Measurements from ENCODE around the gene GRAP2. TPM values are rescaled to one million over a fixed set of nuclear protein-coding genes. Genes with fewer than 3 reads are reported as not detected.

Gene GRAP2
- total and polyA plus RNA-seq, 10 of the 15 experiments (the other 5 are each of a cell fraction or from before 2014, with no cell fraction given): 3.3 to 79.1 (median 59.6) TPM

DNA sequence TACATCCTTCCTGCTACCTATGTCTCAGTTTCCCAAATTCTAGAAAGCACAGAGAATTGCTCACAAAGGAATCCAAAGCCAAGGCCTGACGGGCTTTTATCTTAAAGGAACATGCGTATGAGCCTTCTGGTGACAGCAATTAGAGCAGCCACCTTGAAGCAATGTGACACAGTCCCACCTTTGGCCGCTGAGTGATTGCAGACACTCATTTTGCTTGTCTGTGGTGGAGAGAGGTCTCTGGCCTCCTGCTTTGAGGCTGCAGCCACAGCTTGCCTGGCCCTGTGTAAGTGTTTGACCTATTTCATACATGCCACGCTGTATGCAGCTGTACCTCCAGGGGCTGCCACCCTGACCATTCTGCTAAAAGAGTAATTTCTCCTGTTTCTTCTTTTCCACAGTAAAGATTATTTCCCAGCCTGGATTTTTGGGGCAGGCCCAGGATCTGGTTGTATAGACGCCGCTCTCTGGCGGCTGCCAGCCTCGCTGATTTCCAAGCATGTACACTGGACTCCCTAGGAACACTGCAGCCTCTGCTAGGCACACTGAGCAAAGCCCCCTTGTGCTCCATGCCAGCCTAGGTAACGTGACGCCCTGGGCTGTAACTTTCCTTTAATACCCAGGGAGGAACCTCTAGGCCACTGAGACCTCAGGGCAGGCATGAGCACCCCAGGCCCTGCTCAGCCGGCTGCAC is 58.2 kb downstream of the GRAP2 start:
- CTCF ChIA-PET: interaction anchor here (2.4 kb wide), 1 partner anchor 26 kb away, joined by 11 read pairs; no protein-coding TSS in a partner anchor
- POLR2A ChIA-PET: no interaction called here
- no peak for FAIRE-seq
- SMC1A ChIA-PET (ENCODE audit: uncharacterized antibody, unreplicated experiment): no interaction called here
- peaks cover 7% of the 10 kb centered on the region; the same call in 1 of the 2 replicates for H4K20me1 ChIP-seq (ENCODE audit: control insufficient read depth, insufficient read depth)
- H3K4me2 ChIP-seq (ENCODE audit: control insufficient read depth, insufficient read depth): no peak overlapping the region
- 91% methylated on average over 11 of the region's 11 CpGs for WGBS (ENCODE audit: insufficient coverage, insufficient replicate concordance, low lambda C conversion rate, missing lambda C conversion rate)
- H3K9ac ChIP-seq (ENCODE audit: control insufficient read depth, insufficient read depth, low read length): no peak overlapping the region
- RAD21 ChIA-PET (ENCODE audit: unreplicated experiment): no interaction called here
- no peaks in the 10 kb centered on the region for H3K27me3 ChIP-seq (replicated peaks in 1 of 2; ENCODE audit: control insufficient read depth in 2 of 2, insufficient read depth in 2 of 2, low read length in 1 of 2)
- DNase-seq (ENCODE audit: low read depth, low spot score): no peak
- peaks cover 6% of the 10 kb centered on the region; the same call in 2 of the 3 replicates for H3K9me3 ChIP-seq (replicated peaks; ENCODE audit: control insufficient read depth, insufficient read depth, low read length)
- no peak for ATAC-seq
- no TSS peak for BruUV-seq (replicated peaks)
- H3K4me1 ChIP-seq (ENCODE audit: control insufficient read depth, insufficient read depth, low read length): peaks cover 57% of the 10 kb centered on the region
- no peak overlapping the region for H3K27ac ChIP-seq (ENCODE audit: control insufficient read depth, insufficient read depth)
- H3K4me3 ChIP-seq: no peak overlapping the region
- no peak overlapping the region for H2AFZ ChIP-seq (ENCODE audit: control insufficient read depth, low read depth, low read length)
- H3K36me3 ChIP-seq (ENCODE audit: control insufficient read depth in 2 of 2, insufficient read depth in 2 of 2, low read length in 1 of 2): peaks cover 31 to 39% of the 10 kb centered on the region in 2 experiments; a peak in 3 of 4 replicates
- TF ChIP-seq STAT1 (conservative IDR thresholded peaks at IDR 0.05): no peak
- no peak for TF ChIP-seq SMC3 (IDR thresholded peaks at IDR 0.05; ENCODE audit: borderline replicate concordance, low read length)
- TF ChIP-seq FOXM1 (IDR thresholded peaks at IDR 0.05; ENCODE audit: low read depth, low read length): no peak
- TF ChIP-seq EZH2 (IDR thresholded peaks at IDR 0.05; ENCODE audit: borderline replicate concordance, control insufficient read depth, low read depth, low read length): no peak
- TF ChIP-seq GATAD2B (conservative IDR thresholded peaks at IDR 0.05; ENCODE audit: low read depth): no peak
- no peak for TF ChIP-seq NRF1 (conservative IDR thresholded peaks at IDR 0.05; ENCODE audit: low read depth, low read length)
- no peak for TF ChIP-seq ZNF384 (IDR thresholded peaks at IDR 0.05; ENCODE audit: borderline replicate concordance, low read depth, low read length)
- no peak for TF ChIP-seq MEF2A (IDR thresholded peaks at IDR 0.05; ENCODE audit: insufficient read depth, low read depth, low read length)
- TF ChIP-seq EED (IDR thresholded peaks at IDR 0.05; ENCODE audit: low read depth): no peak
- no peak for TF ChIP-seq MYC (IDR thresholded peaks at IDR 0.05; ENCODE audit: insufficient read depth, insufficient read length, insufficient replicate concordance, low read length, severe bottlenecking)
- TF ChIP-seq, protein P1, sequence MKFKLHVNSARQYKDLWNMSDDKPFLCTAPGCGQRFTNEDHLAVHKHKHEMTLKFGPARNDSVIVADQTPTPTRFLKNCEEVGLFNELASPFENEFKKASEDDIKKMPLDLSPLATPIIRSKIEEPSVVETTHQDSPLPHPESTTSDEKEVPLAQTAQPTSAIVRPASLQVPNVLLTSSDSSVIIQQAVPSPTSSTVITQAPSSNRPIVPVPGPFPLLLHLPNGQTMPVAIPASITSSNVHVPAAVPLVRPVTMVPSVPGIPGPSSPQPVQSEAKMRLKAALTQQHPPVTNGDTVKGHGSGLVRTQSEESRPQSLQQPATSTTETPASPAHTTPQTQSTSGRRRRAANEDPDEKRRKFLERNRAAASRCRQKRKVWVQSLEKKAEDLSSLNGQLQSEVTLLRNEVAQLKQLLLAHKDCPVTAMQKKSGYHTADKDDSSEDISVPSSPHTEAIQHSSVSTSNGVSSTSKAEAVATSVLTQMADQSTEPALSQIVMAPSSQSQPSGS (IDR thresholded peaks at IDR 0.05; ENCODE audit: low read length): no peak
- no peak for TF ChIP-seq TARDBP (IDR thresholded peaks at IDR 0.05; ENCODE audit: borderline replicate concordance)
- TF ChIP-seq, protein P2, sequence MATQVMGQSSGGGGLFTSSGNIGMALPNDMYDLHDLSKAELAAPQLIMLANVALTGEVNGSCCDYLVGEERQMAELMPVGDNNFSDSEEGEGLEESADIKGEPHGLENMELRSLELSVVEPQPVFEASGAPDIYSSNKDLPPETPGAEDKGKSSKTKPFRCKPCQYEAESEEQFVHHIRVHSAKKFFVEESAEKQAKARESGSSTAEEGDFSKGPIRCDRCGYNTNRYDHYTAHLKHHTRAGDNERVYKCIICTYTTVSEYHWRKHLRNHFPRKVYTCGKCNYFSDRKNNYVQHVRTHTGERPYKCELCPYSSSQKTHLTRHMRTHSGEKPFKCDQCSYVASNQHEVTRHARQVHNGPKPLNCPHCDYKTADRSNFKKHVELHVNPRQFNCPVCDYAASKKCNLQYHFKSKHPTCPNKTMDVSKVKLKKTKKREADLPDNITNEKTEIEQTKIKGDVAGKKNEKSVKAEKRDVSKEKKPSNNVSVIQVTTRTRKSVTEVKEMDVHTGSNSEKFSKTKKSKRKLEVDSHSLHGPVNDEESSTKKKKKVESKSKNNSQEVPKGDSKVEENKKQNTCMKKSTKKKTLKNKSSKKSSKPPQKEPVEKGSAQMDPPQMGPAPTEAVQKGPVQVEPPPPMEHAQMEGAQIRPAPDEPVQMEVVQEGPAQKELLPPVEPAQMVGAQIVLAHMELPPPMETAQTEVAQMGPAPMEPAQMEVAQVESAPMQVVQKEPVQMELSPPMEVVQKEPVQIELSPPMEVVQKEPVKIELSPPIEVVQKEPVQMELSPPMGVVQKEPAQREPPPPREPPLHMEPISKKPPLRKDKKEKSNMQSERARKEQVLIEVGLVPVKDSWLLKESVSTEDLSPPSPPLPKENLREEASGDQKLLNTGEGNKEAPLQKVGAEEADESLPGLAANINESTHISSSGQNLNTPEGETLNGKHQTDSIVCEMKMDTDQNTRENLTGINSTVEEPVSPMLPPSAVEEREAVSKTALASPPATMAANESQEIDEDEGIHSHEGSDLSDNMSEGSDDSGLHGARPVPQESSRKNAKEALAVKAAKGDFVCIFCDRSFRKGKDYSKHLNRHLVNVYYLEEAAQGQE (IDR thresholded peaks at IDR 0.05; ENCODE audit: low read depth, low read length): no peak
- TF ChIP-seq, protein P3, sequence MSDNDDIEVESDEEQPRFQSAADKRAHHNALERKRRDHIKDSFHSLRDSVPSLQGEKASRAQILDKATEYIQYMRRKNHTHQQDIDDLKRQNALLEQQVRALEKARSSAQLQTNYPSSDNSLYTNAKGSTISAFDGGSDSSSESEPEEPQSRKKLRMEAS (IDR thresholded peaks at IDR 0.05; ENCODE audit: low read depth, low read length): no peak
- TF ChIP-seq CEBPB (IDR thresholded peaks at IDR 0.05; ENCODE audit: borderline replicate concordance in 1 of 2, low read depth in 2 of 2, low read length in 2 of 2): no peak
- no peak for TF ChIP-seq ZBED1 (IDR thresholded peaks at IDR 0.05; ENCODE audit: borderline replicate concordance)
- TF ChIP-seq NFYB (IDR thresholded peaks at IDR 0.05; ENCODE audit: insufficient read depth, low read depth, low read length): no peak
- in situ Hi-C loops (cut with MboI) (no loop called here), intact Hi-C loops (cut with micrococcal nuclease; ENCODE audit: unreplicated experiment) (no loop called here)
- 0 out of 2 replicates have a peak, but pooled peaks cover 2% of the 10 kb centered on the region for H3K79me2 ChIP-seq (ENCODE audit: control insufficient read depth, insufficient read depth, low read length)
